Measurements from ENCODE around the gene PRKCQ. TPM values are rescaled to one million over a fixed set of nuclear protein-coding genes. Genes with fewer than 3 reads are reported as not detected.

Gene PRKCQ
- total RNA-seq, 1 experiment from 2014 or later = 12.1 TPM

GRCh38 chr10:6490614-6491013 lies 89.5 kb downstream of the PRKCQ start:
- Histone ChIP-seq H4K91ac (ENCODE audit: insufficient read length, low read depth, low read length) (no peak overlapping the region), H3K27ac (ENCODE audit: insufficient read length, low read depth, low read length) (no peak overlapping the region), H3K4ac (ENCODE audit: low read depth, low read length) (no peak overlapping the region), H3K9me3 (ENCODE audit: control insufficient read depth, low read depth, low read length) (no peaks in the 10 kb centered on the region), H3K9ac (ENCODE audit: extremely low read depth, insufficient read length, low read length) (no peak overlapping the region), H2AFZ (ENCODE audit: low read length) (no peak overlapping the region), H3K14ac (ENCODE audit: insufficient read depth, low read length) (no peak overlapping the region), H4K8ac (replicated peaks; ENCODE audit: insufficient read length, low read depth, low read length) (no peak overlapping the region), H2BK20ac (ENCODE audit: low read depth, low read length, poor library complexity, severe bottlenecking) (no peak overlapping the region), H2AK5ac (ENCODE audit: insufficient read length, low read length) (no peak overlapping the region), H3K23ac (ENCODE audit: insufficient read length, low read depth, low read length) (no peak overlapping the region), H3T11ph (ENCODE audit: low read length) (no peak overlapping the region), H2BK12ac (ENCODE audit: insufficient read length, low read depth, low read length) (no peak overlapping the region), H3K4me1 (ENCODE audit: insufficient read depth, low read length) (no peaks in the 10 kb centered on the region), H3K18ac (ENCODE audit: insufficient read length, low read depth, low read length) (no peak overlapping the region), H4K20me1 (ENCODE audit: control insufficient read depth, insufficient read depth, insufficient read length) (no peaks in the 10 kb centered on the region), H2BK15ac (ENCODE audit: low read depth, low read length) (no peak overlapping the region), H3K27me3 (ENCODE audit: insufficient read depth, low read length) (no peaks in the 10 kb centered on the region), H2BK120ac (ENCODE audit: low read depth, low read length, poor library complexity, severe bottlenecking) (no peak overlapping the region), H4K5ac (ENCODE audit: insufficient read length, low read depth, low read length) (no peak overlapping the region), H3K4me2 (ENCODE audit: insufficient read depth, insufficient read length, low read length) (no peak overlapping the region), H3K23me2 (ENCODE audit: insufficient read length, low read depth, low read length, poor library complexity, severe bottlenecking) (no peaks in the 10 kb centered on the region), H2BK5ac (ENCODE audit: insufficient read length, low read length) (no peak overlapping the region), H3K56ac (ENCODE audit: insufficient read length, low read depth, low read length) (no peak overlapping the region), H3K79me2 (ENCODE audit: insufficient read depth, low read length) (no peaks in the 10 kb centered on the region), H3K79me1 (ENCODE audit: insufficient read depth, low read depth, low read length, poor library complexity, severe bottlenecking) (no peaks in the 10 kb centered on the region)
- H3K27ac Mint-ChIP-seq = no peak overlapping the region
- no peaks in the 10 kb centered on the region for H3K27me3 Mint-ChIP-seq (ENCODE audit: low read depth)
- DNase-seq = no peak
- H3K9me3 Mint-ChIP-seq = no peaks in the 10 kb centered on the region
- WGBS (ENCODE audit: extremely low coverage, insufficient read length, low lambda C conversion rate) = no CpG with 5 or more reads among the region's 4 CpGs
- H3K4me3 Mint-ChIP-seq = no peak overlapping the region; a peak in 1 of 5 replicates
- TF ChIP-seq, protein P1, sequence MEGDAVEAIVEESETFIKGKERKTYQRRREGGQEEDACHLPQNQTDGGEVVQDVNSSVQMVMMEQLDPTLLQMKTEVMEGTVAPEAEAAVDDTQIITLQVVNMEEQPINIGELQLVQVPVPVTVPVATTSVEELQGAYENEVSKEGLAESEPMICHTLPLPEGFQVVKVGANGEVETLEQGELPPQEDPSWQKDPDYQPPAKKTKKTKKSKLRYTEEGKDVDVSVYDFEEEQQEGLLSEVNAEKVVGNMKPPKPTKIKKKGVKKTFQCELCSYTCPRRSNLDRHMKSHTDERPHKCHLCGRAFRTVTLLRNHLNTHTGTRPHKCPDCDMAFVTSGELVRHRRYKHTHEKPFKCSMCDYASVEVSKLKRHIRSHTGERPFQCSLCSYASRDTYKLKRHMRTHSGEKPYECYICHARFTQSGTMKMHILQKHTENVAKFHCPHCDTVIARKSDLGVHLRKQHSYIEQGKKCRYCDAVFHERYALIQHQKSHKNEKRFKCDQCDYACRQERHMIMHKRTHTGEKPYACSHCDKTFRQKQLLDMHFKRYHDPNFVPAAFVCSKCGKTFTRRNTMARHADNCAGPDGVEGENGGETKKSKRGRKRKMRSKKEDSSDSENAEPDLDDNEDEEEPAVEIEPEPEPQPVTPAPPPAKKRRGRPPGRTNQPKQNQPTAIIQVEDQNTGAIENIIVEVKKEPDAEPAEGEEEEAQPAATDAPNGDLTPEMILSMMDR (conservative IDR thresholded peaks at IDR 0.05) = no peak
- peaks cover 6 to 43% (median 23%) of the 10 kb centered on the region in 3 experiments; a peak in 5 of 7 replicates for H3K36me3 Mint-ChIP-seq (ENCODE audit: insufficient read depth in 1 of 3, low read depth in 3 of 3)
- no peaks in the 10 kb centered on the region for H3K4me1 Mint-ChIP-seq
